IPS-20b (cell line): ENCODE results near the gene DIPK2B.

ENCODE experiments used
- H3K27ac ChIP-seq: one replicate; pipeline ENCODE4 v1.5.1; 2013; ENCODE audit warnings: low read length
- H3K27me3 ChIP-seq: 2 replicates; pipeline ENCODE4 v1.6.1; 2013; ENCODE audit warnings: mild to moderate bottlenecking, low read length, inconsistent platforms; ENCODE audit not compliant: insufficient read depth
- H3K36me3 ChIP-seq: 2 replicates; pipeline ENCODE4 v1.6.1; 2013; ENCODE audit warnings: low read depth, mild to moderate bottlenecking, inconsistent platforms, low read length, moderate library complexity; ENCODE audit not compliant: insufficient read depth
- H3K4me1 ChIP-seq: 2 replicates; pipeline ENCODE4 v1.6.1; 2013; ENCODE audit warnings: mild to moderate bottlenecking, control low read depth, inconsistent platforms, low read length, moderate library complexity; ENCODE audit not compliant: insufficient read depth
- H3K4me3 ChIP-seq: 2 replicates; pipeline ENCODE4 v1.5.1; 2013; ENCODE audit warnings: mild to moderate bottlenecking, low read length, inconsistent platforms
- H3K9ac ChIP-seq: 2 replicates; pipeline ENCODE4 v1.6.1; 2013; ENCODE audit warnings: low read depth, mild to moderate bottlenecking, inconsistent platforms, low read length, moderate library complexity
- H3K9me3 ChIP-seq: 2 replicates; pipeline ENCODE4 v1.6.1; 2013; ENCODE audit warnings: mild to moderate bottlenecking, low read depth, low read length, inconsistent platforms; ENCODE audit not compliant: insufficient read depth

The DIPK2B gene, protein sequence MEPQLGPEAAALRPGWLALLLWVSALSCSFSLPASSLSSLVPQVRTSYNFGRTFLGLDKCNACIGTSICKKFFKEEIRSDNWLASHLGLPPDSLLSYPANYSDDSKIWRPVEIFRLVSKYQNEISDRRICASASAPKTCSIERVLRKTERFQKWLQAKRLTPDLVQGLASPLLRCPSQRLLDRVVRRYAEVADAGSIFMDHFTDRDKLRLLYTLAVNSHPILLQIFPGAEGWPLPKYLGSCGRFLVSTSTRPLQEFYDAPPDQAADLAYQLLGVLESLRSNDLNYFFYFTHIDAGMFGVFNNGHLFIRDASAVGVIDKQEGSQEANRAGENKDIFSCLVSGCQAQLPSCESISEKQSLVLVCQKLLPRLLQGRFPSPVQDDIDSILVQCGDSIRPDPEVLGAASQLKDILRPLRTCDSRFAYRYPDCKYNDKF

DNA sequence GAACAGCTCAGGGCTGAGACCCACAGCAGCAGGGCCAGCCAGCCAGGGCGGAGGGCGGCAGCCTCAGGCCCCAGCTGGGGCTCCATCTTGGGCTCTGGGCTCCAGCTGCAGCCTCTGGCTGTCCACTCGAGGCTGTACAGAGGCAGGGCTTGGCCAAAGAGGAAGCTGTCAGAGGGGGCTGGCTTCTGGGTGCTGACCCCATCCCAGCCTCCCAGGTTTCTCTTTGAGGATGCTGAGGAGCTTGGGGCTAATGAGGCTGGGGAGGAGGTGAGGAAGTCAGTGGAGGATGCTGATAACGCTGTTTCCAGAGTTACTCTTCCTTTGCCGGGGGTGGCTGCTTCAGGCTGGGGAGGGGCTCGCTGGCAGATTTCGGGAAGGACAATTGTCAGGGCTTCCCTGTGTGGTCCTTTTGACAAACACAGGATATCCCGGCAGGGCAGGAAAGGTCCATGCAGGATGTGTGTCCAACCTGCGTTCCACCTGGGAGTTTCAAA, at the start of gene DIPK2B:
DIPK2B (minus strand) TSS at position 136 of the 494 bp plus-strand sequence; CDS start at position 86, 50 bp downstream.
- no peaks in the 10 kb centered on the region for H3K36me3 ChIP-seq
- no peak within 1 kb of the TSS for H3K27ac ChIP-seq
- H3K9me3 ChIP-seq = no peaks in the 10 kb centered on the region; the same call in 1 of the 2 replicates
- H3K9ac ChIP-seq = no peak within 1 kb of the TSS
- H3K27me3 ChIP-seq = no peaks in the 10 kb centered on the region
- no peak within 1 kb of the TSS for H3K4me3 ChIP-seq
- no peaks in the 10 kb centered on the region for H3K4me1 ChIP-seq

DNA sequence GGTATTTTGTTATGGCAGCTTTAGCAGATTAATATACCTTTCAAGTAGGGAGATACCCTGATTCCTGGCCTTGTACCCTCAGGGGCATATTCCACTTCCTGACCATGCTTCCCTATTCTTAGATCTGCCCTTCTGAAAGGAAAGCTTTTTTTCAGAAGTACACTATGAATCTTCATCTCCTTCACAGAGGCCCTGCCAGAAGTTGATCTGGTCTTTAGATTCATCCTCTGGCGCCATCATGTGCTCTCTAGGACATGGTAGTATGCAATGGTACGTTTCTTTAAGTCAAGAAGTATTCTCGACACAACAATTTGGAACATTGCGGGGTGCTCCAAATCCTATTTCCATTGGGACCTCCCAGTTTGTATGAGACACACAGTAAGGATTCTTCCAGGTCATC, 39.6 kb upstream of the DIPK2B start:
- no peaks in the 10 kb centered on the region for H3K27me3 ChIP-seq
- H3K9ac ChIP-seq = no peak overlapping the region
- H3K27ac ChIP-seq = no peak overlapping the region
- no peaks in the 10 kb centered on the region for H3K36me3 ChIP-seq
- H3K9me3 ChIP-seq = no peaks in the 10 kb centered on the region
- H3K4me3 ChIP-seq = no peak overlapping the region
- no peaks in the 10 kb centered on the region for H3K4me1 ChIP-seq

DNA sequence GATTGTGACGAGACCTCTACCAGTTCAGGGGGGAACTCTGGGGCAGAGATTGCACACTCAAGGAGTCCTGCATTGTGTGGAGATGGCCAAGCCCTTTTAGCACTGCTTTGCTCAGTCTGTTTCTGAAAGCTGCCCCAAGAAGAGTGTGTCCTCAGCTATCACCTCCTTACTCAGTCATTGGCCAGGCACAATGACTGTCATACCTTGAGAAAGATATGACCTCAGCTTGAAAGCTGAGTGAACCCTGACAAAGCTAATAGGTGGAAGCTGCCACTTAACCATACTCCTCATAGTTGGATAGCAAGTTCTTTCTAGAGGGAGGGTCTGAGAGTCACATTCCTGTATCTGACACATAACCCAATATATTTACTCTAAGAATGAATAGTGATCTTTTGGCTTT, 37.8 kb upstream of the DIPK2B start:
- Histone ChIP-seq H3K27me3 (no peaks in the 10 kb centered on the region), H3K9me3 (no peaks in the 10 kb centered on the region), H3K9ac (no peak overlapping the region), H3K4me1 (no peaks in the 10 kb centered on the region), H3K4me3 (no peak overlapping the region), H3K27ac (no peak overlapping the region), H3K36me3 (no peaks in the 10 kb centered on the region)

DNA sequence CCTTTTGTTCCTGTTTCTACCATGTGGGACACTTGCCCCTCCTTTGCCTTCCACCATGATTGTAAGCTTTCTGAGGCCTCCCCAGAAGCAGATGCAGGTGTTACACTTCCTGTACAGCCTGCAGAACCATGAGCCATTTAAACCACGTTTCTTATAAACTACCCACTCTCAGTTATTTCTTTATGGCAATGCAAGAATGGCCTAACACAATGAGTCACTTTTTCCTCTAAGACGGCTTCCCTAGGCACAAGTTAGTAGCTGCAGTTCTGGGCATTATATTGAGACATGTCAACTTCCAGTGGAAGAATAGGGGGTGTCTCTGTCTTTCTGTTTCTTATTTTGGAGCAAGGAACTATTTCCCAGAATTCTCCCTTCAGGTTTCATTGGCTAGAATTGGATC, 32.9 kb upstream of the DIPK2B start:
- Histone ChIP-seq H3K27ac (no peak overlapping the region), H3K9me3 (no peaks in the 10 kb centered on the region), H3K4me3 (no peak overlapping the region), H3K4me1 (no peaks in the 10 kb centered on the region), H3K27me3 (no peaks in the 10 kb centered on the region), H3K36me3 (no peaks in the 10 kb centered on the region), H3K9ac (no peak overlapping the region)

DNA sequence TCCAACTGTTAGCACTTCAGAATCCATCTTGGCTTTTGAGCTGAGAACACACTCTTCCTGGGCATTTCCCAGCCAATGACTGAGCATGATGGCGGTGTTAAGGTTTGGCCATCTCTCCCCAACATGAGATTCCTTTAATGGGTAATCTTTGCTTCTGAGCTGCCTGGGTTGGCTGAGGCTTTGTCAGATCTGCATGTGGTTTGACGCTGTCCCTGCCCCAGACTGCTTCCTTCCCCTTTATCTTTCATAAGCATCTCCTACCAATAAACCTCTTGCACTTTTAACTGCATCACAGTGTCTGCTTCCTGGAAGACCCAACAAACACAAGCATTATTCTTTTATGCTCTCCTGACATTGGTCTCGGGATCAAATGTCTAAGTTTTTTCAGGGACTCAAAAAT, 31.5 kb upstream of the DIPK2B start:
- Histone ChIP-seq H3K27ac (no peak overlapping the region), H3K4me1 (no peaks in the 10 kb centered on the region), H3K36me3 (no peaks in the 10 kb centered on the region), H3K9ac (no peak overlapping the region), H3K27me3 (no peaks in the 10 kb centered on the region), H3K9me3 (no peaks in the 10 kb centered on the region), H3K4me3 (no peak overlapping the region)

DNA sequence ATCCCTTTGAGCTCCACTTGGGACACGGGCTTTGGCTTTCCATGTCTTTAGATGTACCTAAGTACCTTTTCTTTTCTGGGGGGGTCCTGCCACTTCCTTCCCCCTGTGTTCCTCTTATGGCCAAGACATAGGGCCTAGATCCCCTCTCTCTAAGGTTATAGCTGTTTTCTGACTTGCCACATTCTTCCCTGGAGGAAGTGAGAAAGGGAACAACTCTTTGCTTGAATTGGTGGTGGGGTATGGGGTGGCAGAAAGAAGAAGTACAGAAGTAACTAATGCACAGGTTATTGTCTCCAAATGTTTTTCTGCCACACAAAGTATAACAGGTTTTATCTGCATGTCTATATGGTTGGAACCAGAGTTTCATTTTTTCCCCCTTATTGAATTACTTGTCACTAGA, 29.7 kb upstream of the DIPK2B start:
- Histone ChIP-seq H3K36me3 (no peaks in the 10 kb centered on the region), H3K9ac (no peak overlapping the region), H3K4me3 (no peak overlapping the region), H3K9me3 (no peaks in the 10 kb centered on the region), H3K27me3 (no peaks in the 10 kb centered on the region), H3K27ac (no peak overlapping the region), H3K4me1 (no peaks in the 10 kb centered on the region)

DNA sequence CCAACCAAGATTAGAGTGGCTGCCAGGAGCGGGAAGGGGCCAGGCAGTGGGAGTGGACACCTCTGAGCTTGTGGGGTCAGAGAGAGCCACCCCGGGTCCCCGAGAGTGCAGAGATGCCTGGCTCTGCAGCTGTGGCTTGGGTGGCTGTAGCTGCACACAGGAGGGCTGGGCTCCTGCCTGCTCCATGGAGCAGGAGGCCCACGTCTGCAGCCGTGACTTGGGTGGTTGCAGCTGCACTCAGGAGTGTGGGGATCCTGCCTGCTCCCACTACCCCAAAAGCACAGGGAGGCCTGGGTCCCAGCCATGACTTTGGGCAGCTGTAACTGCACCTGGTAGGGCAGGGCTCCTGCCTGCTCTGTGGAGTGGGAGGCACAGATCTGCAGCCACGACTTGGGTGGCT, 28.7 kb upstream of the DIPK2B start:
- Histone ChIP-seq H3K27ac (no peak overlapping the region), H3K36me3 (no peaks in the 10 kb centered on the region), H3K9me3 (no peaks in the 10 kb centered on the region), H3K9ac (no peak overlapping the region), H3K4me3 (no peak overlapping the region), H3K27me3 (no peaks in the 10 kb centered on the region), H3K4me1 (no peaks in the 10 kb centered on the region)

DNA sequence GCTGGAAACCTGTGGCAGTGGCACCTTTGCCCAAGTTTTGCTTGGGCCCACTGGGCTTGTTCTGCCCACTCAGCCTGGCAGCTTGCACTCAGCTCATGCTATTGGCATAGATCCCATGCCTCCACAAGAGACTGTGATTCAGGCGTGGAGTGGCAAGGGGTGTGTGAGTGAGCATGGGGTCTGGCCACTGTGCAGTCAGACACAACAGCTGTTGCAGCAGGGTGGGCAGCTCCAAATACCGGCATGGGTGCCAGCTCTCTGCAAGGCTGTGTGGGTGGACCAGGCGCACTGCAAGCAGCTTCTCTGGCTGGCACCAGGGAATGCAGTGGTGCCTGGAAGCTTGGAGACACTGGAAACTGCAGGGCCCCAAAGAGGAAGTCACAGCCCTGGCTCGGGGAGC, 27.4 kb upstream of the DIPK2B start:
- Histone ChIP-seq H3K27ac (no peak overlapping the region), H3K4me1 (no peaks in the 10 kb centered on the region), H3K9ac (no peak overlapping the region), H3K27me3 (no peaks in the 10 kb centered on the region), H3K4me3 (no peak overlapping the region), H3K9me3 (no peaks in the 10 kb centered on the region), H3K36me3 (no peaks in the 10 kb centered on the region)

DNA sequence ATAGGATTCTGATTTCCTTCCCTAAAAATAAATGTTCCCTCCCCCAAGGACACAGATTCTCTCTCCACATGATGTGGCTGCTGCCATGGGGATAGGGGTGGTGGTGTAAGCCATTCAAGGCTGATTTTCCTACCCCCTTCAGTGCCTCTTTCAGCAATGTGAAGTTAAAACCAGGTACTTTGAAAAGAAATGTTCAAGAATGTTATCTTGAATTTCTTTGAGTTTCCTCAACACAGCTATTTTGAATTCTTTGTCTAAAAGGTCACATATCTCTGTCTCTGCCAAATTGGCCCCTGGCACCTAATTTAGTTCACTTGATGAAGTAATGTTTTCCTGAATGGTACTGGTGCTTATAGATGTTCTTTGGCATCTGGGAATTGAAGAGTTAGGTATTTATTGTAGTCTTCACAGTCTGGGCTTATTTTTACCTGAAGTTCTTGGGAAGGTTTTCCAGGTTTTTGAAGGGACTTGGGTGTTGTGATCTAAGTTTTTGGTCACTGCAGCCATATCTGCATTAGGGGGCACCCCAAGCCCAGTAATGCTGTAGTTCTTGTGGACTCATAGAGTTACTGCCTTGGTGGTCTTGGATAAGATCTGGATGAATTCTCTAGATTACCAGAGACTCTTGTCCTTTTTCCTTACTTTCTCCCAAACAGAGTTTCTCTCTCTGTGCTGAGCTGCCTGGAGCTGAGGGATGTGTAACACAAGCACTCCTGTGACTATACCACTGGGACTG, 7.6 kb upstream of the DIPK2B start:
- Histone ChIP-seq H3K9ac (no peak overlapping the region), H3K36me3 (no peaks in the 10 kb centered on the region), H3K4me3 (no peak overlapping the region), H3K9me3 (no peaks in the 10 kb centered on the region; the same call in 1 of the 2 replicates), H3K27ac (no peak overlapping the region), H3K27me3 (no peaks in the 10 kb centered on the region), H3K4me1 (no peaks in the 10 kb centered on the region)

DNA sequence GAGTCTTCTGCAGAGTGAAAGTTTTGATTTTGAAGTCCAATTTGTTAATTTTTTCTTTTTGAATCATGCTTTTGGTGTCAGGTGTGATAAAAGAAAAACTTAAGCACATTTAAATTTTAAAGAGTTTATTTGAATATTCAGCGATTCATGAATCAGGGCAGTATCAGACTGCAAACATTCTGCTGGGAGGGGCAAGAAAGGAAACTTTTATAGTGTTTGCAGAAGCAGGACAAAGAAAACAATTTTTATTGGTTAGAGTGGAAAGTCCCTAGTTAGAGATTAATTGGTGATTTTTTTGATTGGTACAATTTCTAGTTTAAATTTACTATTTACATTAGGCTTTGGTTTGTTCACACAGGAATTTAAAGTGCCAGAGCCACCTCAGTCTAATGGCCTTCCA, 1.5 kb upstream of the DIPK2B start:
- H3K36me3 ChIP-seq = no peaks in the 10 kb centered on the region

DNA sequence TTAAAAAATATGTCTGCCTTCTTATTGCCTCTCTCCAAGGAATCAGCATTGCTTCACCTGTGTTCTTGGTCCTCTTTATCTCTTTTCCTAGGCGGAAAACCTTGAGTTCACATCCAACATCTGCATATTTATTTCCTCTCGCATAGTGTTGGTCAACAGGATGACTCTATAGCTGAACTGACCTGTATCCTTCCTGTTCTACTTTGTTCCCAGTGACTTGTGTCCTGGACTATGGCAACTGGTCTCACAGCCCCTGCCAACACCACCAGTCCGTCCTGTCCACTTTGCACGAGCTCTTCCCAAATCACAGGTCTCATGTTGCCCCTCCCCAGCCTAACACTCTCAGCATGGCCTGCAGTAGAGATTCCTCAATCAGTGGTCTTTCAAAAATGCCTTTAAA, 2.0 kb downstream of the DIPK2B start:
- H3K27ac ChIP-seq = no peak overlapping the region
- H3K36me3 ChIP-seq = no peaks in the 10 kb centered on the region
- no peaks in the 10 kb centered on the region; the same call in 1 of the 2 replicates for H3K4me1 ChIP-seq
- H3K9me3 ChIP-seq = no peaks in the 10 kb centered on the region
- no peaks in the 10 kb centered on the region for H3K27me3 ChIP-seq
- no peak overlapping the region for H3K4me3 ChIP-seq
- H3K9ac ChIP-seq = no peak overlapping the region

More for the DNA sequence above, 1.5 kb upstream of the DIPK2B start:
- no peak overlapping the region for H3K9ac ChIP-seq
- no peaks in the 10 kb centered on the region for H3K4me1 ChIP-seq
- no peaks in the 10 kb centered on the region; the same call in 1 of the 2 replicates for H3K9me3 ChIP-seq
- no peaks in the 10 kb centered on the region for H3K27me3 ChIP-seq
- no peak overlapping the region for H3K27ac ChIP-seq
- H3K4me3 ChIP-seq = no peak overlapping the region

DNA sequence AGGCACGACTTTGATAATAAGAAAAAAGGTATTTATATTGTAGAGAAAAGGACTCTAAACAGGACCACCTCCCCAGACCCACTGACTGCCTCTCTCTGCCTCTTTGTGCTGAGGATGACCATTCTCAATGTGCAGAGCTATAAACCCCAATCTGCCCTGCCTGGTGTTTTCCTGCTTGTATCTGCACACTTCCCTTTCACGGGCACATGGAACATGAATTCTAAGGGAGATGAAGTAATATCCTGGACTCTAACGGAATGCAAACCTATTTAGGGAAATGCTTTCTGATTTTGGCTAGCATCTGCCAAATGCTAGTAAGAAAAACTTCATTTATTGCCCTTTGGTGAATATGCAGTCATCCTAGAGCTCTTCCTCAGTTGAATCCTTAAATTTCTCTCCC, 2.4 kb downstream of the DIPK2B start:
- H3K36me3 ChIP-seq = no peaks in the 10 kb centered on the region
- no peak overlapping the region for H3K9ac ChIP-seq
- no peak overlapping the region for H3K4me3 ChIP-seq
- H3K27ac ChIP-seq = no peak overlapping the region
- no peaks in the 10 kb centered on the region for H3K27me3 ChIP-seq
- H3K4me1 ChIP-seq = no peaks in the 10 kb centered on the region; the same call in 1 of the 2 replicates
- no peaks in the 10 kb centered on the region for H3K9me3 ChIP-seq
